HG03558 (cell line): ENCODE measurements around the gene AHSA1.

Experiments
- ATAC-seq: cut with Tn5 transposase; IDR thresholded peaks from one replicate; pipeline ENCODE4 v1.9.1; 2021; ENCODE audit warnings: moderate number of reproducible peaks; ENCODE audit not compliant: unreplicated experiment; ENCODE audit errors: extremely low read depth

AHSA1 gene

DNA sequence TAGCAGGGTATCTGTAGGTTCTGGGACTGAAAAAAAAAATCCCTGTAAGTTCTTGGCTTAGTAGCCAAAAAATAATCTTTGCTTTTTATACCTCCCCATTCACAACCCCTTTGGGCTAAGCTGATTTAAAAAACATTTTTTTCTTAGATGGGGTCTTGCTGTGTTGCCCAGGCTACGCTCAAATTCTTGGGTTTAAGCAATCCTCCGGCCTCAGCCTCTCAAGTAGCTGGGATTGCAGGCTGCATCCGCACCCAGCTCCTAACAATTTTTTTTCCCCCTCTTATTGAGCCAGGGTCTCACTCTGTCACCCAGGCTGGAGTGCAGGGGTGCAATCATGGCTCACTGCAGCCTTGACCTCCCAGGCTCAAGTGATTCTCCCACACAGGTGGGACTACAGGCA, 49.9 kb downstream of the AHSA1 start:
- no peak for ATAC-seq

GRCh38 chr14:77508249-77508648, 50.4 kb downstream of the AHSA1 start:
- ATAC-seq = no peak

GRCh38 chr14:77508876-77509275, 51.0 kb downstream of the AHSA1 start:
- no peak for ATAC-seq

GRCh38 chr14:77509366-77509765, 51.5 kb downstream of the AHSA1 start:
- ATAC-seq = no peak

GRCh38 chr14:77511486-77512162, 53.7 kb downstream of the AHSA1 start:
- no peak for ATAC-seq

DNA sequence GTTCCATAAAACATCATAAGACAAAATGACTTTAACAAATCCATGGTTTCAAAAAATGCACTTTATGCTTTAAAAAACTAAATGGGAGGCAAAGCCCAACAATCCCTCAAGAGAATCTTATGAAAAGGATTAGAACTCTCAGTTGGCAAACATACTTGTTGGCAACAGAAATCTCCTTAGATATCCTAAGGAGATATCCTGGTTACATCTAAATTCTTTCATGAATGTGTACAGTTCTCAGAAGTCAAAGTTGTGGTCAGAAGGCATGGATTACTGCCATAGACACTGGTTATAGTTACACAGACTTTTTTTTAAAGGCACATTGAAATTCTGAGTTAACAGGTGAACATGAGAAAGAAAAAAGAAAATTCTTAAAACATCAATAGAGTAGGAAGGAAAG, 58.2 kb downstream of the AHSA1 start:
- no peak for ATAC-seq
